ENCODE results near the gene ATG13.
"Not testable (repeated sequence)": the region's sequence is repeated elsewhere in the genome, so short reads cannot be mapped to it uniquely, and the experiment has no call there.

The ATG13 gene

GRCh38 chr11:46649180-46649738 is 31.9 kb downstream of the ATG13 start:
- DNase-seq = no peak

GRCh38 chr11:46655631-46656030 is 38.3 kb downstream of the ATG13 start:
- DNase-seq = no peak

GRCh38 chr11:46657186-46657585 is 39.8 kb downstream of the ATG13 start:
- DNase-seq = no peak

GRCh38 chr11:46658259-46658658 is 40.9 kb downstream of the ATG13 start:
- DNase-seq = no peak

GRCh38 chr11:46659908-46660307 is 42.6 kb downstream of the ATG13 start:
- no peak for DNase-seq

- no peak for DNase-seq
Measured at GRCh38 chr11:46661836-46662235, 44.5 kb downstream of the ATG13 start.

GRCh38 chr11:46662366-46662765 is 45.0 kb downstream of the ATG13 start:
- no peak for DNase-seq

- no peak for DNase-seq
Measured at GRCh38 chr11:46663277-46663940, 46.1 kb downstream of the ATG13 start.

GRCh38 chr11:46664612-46665011 is 47.3 kb downstream of the ATG13 start:
- DNase-seq = no peak

GRCh38 chr11:46665356-46665755 is 48.0 kb downstream of the ATG13 start:
- no peak for DNase-seq

GRCh38 chr11:46666516-46666915 is 49.2 kb downstream of the ATG13 start:
- no peak for DNase-seq

GRCh38 chr11:46667043-46667481 is 49.7 kb downstream of the ATG13 start:
- no peak for DNase-seq

GRCh38 chr11:46668480-46669085 is 51.2 kb downstream of the ATG13 start:
- DNase-seq = no peak

- no peak for DNase-seq
Measured at GRCh38 chr11:46669711-46670139, 52.4 kb downstream of the ATG13 start.

- not testable (repeated sequence) for DNase-seq
Measured at GRCh38 chr11:46670521-46670920, 53.2 kb downstream of the ATG13 start.

- DNase-seq = no peak
Measured at GRCh38 chr11:46671958-46672315, 54.6 kb downstream of the ATG13 start.

GRCh38 chr11:46672381-46672839 is 55.1 kb downstream of the ATG13 start:
- DNase-seq = no peak

GRCh38 chr11:46673713-46674462 is 56.5 kb downstream of the ATG13 start:
- no peak for DNase-seq

GRCh38 chr11:46674463-46675287 is 57.3 kb downstream of the ATG13 start:
- DNase-seq = no peak

- DNase-seq = no peak
Measured at GRCh38 chr11:46675288-46675851, 58.0 kb downstream of the ATG13 start.

GRCh38 chr11:46675949-46676348 is 58.6 kb downstream of the ATG13 start:
- DNase-seq = no peak

GRCh38 chr11:46676436-46677158 is 59.2 kb downstream of the ATG13 start:
- no peak for DNase-seq

All from NCI-H1092 treated with DMSO at 0.1 percent for 48 hours (cell line).